ENCODE results near the gene MFSD12.
"Not testable (repeated sequence)": the region's sequence is repeated elsewhere in the genome, so short reads cannot be mapped to it uniquely, and the experiment has no call there.

The MFSD12 gene

GRCh38 chr19:3536429-3537100 is 20.8 kb downstream of the MFSD12 start:
- DNase-seq (ENCODE audit: low read depth): no peak

- DNase-seq (ENCODE audit: low read depth): no peak
Measured at GRCh38 chr19:3535981-3536380, 21.4 kb downstream of the MFSD12 start.

- DNase-seq (ENCODE audit: low read depth): no peak
Measured at GRCh38 chr19:3535563-3535965, 21.8 kb downstream of the MFSD12 start.

- no peak for DNase-seq (ENCODE audit: low read depth)
Measured at GRCh38 chr19:3535235-3535535, 22.2 kb downstream of the MFSD12 start.

- DNase-seq (ENCODE audit: low read depth): no peak
Measured at GRCh38 chr19:3534375-3535234, 22.8 kb downstream of the MFSD12 start.

GRCh38 chr19:3533563-3534216 is 23.7 kb downstream of the MFSD12 start:
- DNase-seq (ENCODE audit: low read depth): no peak

GRCh38 chr19:3533033-3533432 is 24.4 kb downstream of the MFSD12 start:
- no peak for DNase-seq (ENCODE audit: low read depth)

GRCh38 chr19:3532154-3532786 is 25.1 kb downstream of the MFSD12 start:
- DNase-seq (ENCODE audit: low read depth): no peak

GRCh38 chr19:3531716-3532115 is 25.7 kb downstream of the MFSD12 start:
- DNase-seq (ENCODE audit: low read depth): no peak

GRCh38 chr19:3530389-3530788 is 27.0 kb downstream of the MFSD12 start:
- no peak for DNase-seq (ENCODE audit: low read depth)

GRCh38 chr19:3529299-3529698 is 28.1 kb downstream of the MFSD12 start:
- not testable (repeated sequence) for DNase-seq (ENCODE audit: low read depth)

GRCh38 chr19:3528539-3529211 is 28.7 kb downstream of the MFSD12 start:
- DNase-seq (ENCODE audit: low read depth): no peak

- no peak for DNase-seq (ENCODE audit: low read depth)
Measured at GRCh38 chr19:3528080-3528479, 29.3 kb downstream of the MFSD12 start.

- no peak for DNase-seq (ENCODE audit: low read depth)
Measured at GRCh38 chr19:3527238-3527910, 30.0 kb downstream of the MFSD12 start.

GRCh38 chr19:3526507-3527237 is 30.7 kb downstream of the MFSD12 start:
- no peak for DNase-seq (ENCODE audit: low read depth)

- no peak for DNase-seq (ENCODE audit: low read depth)
Measured at GRCh38 chr19:3524904-3525451, 32.4 kb downstream of the MFSD12 start.

- DNase-seq (ENCODE audit: low read depth): no peak
Measured at GRCh38 chr19:3524078-3524842, 33.1 kb downstream of the MFSD12 start.

GRCh38 chr19:3523361-3524077 is 33.9 kb downstream of the MFSD12 start:
- no peak for DNase-seq (ENCODE audit: low read depth)

All from stimulated activated CD8-positive, alpha-beta memory T cell treated with anti-CD3 and anti-CD28 coated beads, Interleukin-7, amount 100 ng/mL, for 24 hours (primary cell).